Duodenal mucosa (tissue), 2 donors: ENCODE data around the gene DDX49.
"Not testable (repeated sequence)": the region's sequence is repeated elsewhere in the genome, so short reads cannot be mapped to it uniquely, and the experiment has no call there.

Source experiments
- H3K27ac ChIP-seq: one replicate; pipeline ENCODE4 v1.7.0; 2013; ENCODE audit warnings: low read depth, low read length
- H3K27me3 ChIP-seq, 2 donors: one replicate each; pipeline ENCODE4 v1.7.0; 2013; ENCODE audit warnings: low read length in 2 of 2, control low read depth in 1 of 2; ENCODE audit not compliant: insufficient read depth in 2 of 2, control insufficient read depth in 1 of 2
- H3K36me3 ChIP-seq, 2 donors: one replicate each; pipeline ENCODE4 v1.7.0; 2013; ENCODE audit warnings: low read length in 2 of 2, control low read depth in 1 of 2; ENCODE audit not compliant: insufficient read depth in 2 of 2, control insufficient read depth in 1 of 2
- H3K4me1 ChIP-seq, 2 donors: one replicate each; pipeline ENCODE4 v1.7.0; 2013; ENCODE audit warnings: low read length in 2 of 2, control low read depth in 1 of 2; ENCODE audit not compliant: insufficient read depth in 2 of 2, control insufficient read depth in 1 of 2
- H3K4me3 ChIP-seq, 2 donors: one replicate each; pipeline ENCODE4 v1.7.0; 2013; ENCODE audit warnings: low read length in 2 of 2, low read depth in 1 of 2
- H3K9ac ChIP-seq, 2 donors: one replicate each; pipeline ENCODE4 v1.7.0; 2013; ENCODE audit warnings: low read length in 2 of 2, low read depth in 1 of 2
- H3K9me3 ChIP-seq, 2 donors: one replicate each; pipeline ENCODE4 v1.7.0; 2013; ENCODE audit warnings: low read length in 2 of 2, control low read depth in 1 of 2; ENCODE audit not compliant: control insufficient read depth in 1 of 2

The DDX49 gene

GRCh38 chr19:18902519-18902918, 17.0 kb upstream of the DDX49 start:
- not testable (repeated sequence) for H3K9me3 ChIP-seq, H3K27ac ChIP-seq, H3K27me3 ChIP-seq, H3K4me3 ChIP-seq, H3K9ac ChIP-seq
- H3K4me1 ChIP-seq: peaks cover 9 to 11% of the 10 kb centered on the region in 2 donors
- H3K36me3 ChIP-seq: peaks cover 31 to 72% of the 10 kb centered on the region in 2 donors

- H3K27me3 ChIP-seq: no peaks in the 10 kb centered on the region
- no peak overlapping the region for H3K27ac ChIP-seq
- H3K4me3 ChIP-seq: no peak overlapping the region
- no peak overlapping the region for H3K9ac ChIP-seq
- H3K36me3 ChIP-seq: peaks cover 31 to 79% of the 10 kb centered on the region in 2 donors
- H3K9me3 ChIP-seq: no peaks in the 10 kb centered on the region
- peaks cover 7 to 8% of the 10 kb centered on the region in 2 donors for H3K4me1 ChIP-seq
Observed at GRCh38 chr19:18903156-18904037, 16.1 kb upstream of the DDX49 start.

- Histone ChIP-seq H3K4me1 (no peaks in the 10 kb centered on the region), H3K27me3 (no peaks in the 10 kb centered on the region), H3K9me3 (no peaks in the 10 kb centered on the region), H3K27ac (no peak overlapping the region), H3K9ac (no peak overlapping the region), H3K36me3 (peaks cover 30 to 79% of the 10 kb centered on the region in 2 donors), H3K4me3 (no peak overlapping the region)
Observed at GRCh38 chr19:18904334-18905057, 15.0 kb upstream of the DDX49 start.

- no peak overlapping the region for H3K27ac ChIP-seq
- no peak overlapping the region for H3K4me3 ChIP-seq
- no peaks in the 10 kb centered on the region for H3K27me3 ChIP-seq
- no peaks in the 10 kb centered on the region for H3K9me3 ChIP-seq
- H3K36me3 ChIP-seq: peaks cover 30 to 77% of the 10 kb centered on the region in 2 donors
- no peak overlapping the region for H3K9ac ChIP-seq
- no peaks in the 10 kb centered on the region for H3K4me1 ChIP-seq
Observed at GRCh38 chr19:18905058-18905456, 14.5 kb upstream of the DDX49 start.

GRCh38 chr19:18905513-18906236, 13.8 kb upstream of the DDX49 start:
- H3K4me1 ChIP-seq: no peaks in the 10 kb centered on the region
- H3K9me3 ChIP-seq: no peaks in the 10 kb centered on the region
- no peak overlapping the region for H3K4me3 ChIP-seq
- peaks cover 27 to 75% of the 10 kb centered on the region in 2 donors for H3K36me3 ChIP-seq
- H3K9ac ChIP-seq: no peak overlapping the region
- no peak overlapping the region for H3K27ac ChIP-seq
- no peaks in the 10 kb centered on the region for H3K27me3 ChIP-seq

GRCh38 chr19:18906605-18907519, 12.7 kb upstream of the DDX49 start:
- Histone ChIP-seq H3K9me3 (no peaks in the 10 kb centered on the region), H3K4me3 (no peak overlapping the region), H3K4me1 (no peaks in the 10 kb centered on the region), H3K27me3 (no peaks in the 10 kb centered on the region), H3K27ac (no peak overlapping the region), H3K9ac (no peak overlapping the region), H3K36me3 (peaks cover 27 to 72% of the 10 kb centered on the region in 2 donors)

GRCh38 chr19:18908917-18909619, 10.4 kb upstream of the DDX49 start:
- no peaks in the 10 kb centered on the region for H3K9me3 ChIP-seq
- H3K27ac ChIP-seq: no peak overlapping the region
- peaks cover 27 to 74% of the 10 kb centered on the region in 2 donors for H3K36me3 ChIP-seq
- H3K4me1 ChIP-seq: no peaks in the 10 kb centered on the region
- no peak overlapping the region for H3K9ac ChIP-seq
- H3K4me3 ChIP-seq: no peak overlapping the region
- H3K27me3 ChIP-seq: no peaks in the 10 kb centered on the region

GRCh38 chr19:18910010-18910409, 9.5 kb upstream of the DDX49 start:
- H3K9me3 ChIP-seq: no peaks in the 10 kb centered on the region
- no peak overlapping the region for H3K27ac ChIP-seq
- H3K9ac ChIP-seq: no peak overlapping the region
- H3K4me3 ChIP-seq: no peak overlapping the region
- peaks cover 22 to 73% of the 10 kb centered on the region in 2 donors for H3K36me3 ChIP-seq
- H3K27me3 ChIP-seq: no peaks in the 10 kb centered on the region
- H3K4me1 ChIP-seq: no peaks in the 10 kb centered on the region
